ENCODE data around the gene CRTAC1.

CRTAC1 gene

GRCh38 chr10:97922022-97922758 lies 108.2 kb downstream of the CRTAC1 start:
- DNase-seq = no peak

- no peak for DNase-seq
Observed at GRCh38 chr10:97921581-97922021, 108.8 kb downstream of the CRTAC1 start.

GRCh38 chr10:97920865-97921264 lies 109.6 kb downstream of the CRTAC1 start:
- no peak for DNase-seq

DNA sequence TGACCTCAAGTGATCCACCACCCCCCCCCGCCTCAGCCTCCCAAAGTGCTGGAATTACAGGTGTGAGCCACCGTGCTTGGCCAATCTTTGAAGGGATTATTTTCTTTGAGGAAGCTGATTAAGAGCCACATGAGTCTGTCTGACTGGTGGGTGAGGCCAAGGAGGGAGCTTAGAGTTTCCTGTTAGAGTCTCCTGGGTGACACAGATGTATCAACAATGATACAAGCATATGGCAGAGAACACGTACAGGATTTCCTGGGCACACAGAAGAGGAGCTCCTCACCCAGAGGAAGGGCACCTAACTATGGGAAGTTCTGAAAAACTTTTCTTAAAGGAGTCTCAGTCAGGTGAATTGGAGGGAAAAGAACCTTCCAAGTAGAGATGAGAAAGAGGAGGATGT lies 111.4 kb downstream of the CRTAC1 start:
- no peak for DNase-seq

- DNase-seq = no peak
Observed at GRCh38 chr10:97916586-97916985, 113.8 kb downstream of the CRTAC1 start.

DNA sequence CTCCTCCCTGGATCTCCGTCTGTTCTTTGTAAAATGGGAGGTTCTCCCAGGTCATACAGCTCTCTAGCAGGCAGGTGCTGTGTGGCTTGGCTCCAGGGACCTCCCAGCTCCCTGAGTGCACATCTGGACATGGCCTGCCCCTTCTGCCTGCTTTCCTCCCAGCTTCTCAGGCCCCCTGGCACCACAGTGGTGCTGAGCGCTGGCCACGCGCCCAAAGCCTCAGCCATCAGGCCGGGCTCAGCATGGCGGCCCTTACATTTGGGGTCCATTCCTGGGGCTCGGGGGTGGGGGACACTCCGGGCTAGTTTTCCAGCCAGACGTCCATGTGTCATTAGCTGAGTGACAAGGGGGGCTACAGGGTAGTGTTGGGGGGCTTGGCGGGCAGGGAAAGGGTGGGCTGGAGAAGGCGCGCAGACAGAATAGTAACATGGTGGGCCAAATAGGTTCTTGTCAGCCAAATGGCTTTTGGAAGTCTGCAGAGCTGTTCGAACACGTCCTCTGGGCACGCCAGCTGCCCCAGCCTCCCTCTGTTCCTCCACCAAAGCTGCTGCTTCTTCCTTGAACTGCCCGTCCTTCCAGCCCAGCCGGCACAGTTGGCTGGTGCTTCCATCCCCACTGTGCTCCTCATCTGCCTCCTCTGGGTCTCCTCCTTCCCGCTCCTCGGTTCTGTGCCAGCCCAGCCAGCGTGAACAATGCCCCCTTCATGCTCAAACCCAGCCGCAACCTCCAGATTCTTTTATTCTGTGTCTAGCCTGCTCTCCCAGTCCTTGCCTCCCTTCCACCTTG lies 114.9 kb downstream of the CRTAC1 start:
- no peak for DNase-seq

GRCh38 chr10:97914837-97915211 lies 115.6 kb downstream of the CRTAC1 start:
- DNase-seq = peak; percentile 62

DNA sequence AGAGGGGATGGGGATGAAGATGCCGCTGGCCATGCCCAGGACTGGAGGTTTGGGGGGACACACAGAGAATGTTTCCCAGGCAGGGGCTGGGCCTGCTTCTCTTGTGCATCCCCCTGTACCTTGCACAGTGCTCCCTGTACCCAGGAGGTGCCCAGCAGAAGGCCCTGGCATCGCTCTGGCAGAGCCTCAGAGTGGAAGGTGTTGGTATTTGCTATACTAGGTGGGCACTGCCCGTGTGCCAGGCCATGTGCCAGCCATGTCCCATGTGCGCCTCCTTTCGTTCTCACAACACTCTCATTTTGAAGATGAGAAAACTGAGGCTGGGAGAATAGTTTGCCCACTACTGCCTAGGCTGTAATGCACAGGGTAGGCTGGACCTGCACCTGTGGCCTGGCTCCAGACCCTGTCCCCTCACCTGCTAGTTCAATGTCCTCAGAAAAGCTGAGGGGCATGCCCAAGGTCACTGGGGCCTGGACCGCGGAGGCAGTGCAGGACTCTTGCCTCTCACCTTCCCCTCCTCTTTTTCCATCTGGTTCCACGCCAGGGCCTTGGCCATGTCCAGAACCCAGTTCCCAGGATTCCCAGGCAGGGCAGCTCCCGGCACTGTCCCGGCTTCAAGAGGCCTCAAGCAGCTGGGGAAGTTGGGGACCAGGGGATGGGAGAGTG lies 116.1 kb downstream of the CRTAC1 start:
- DNase-seq = no peak

GRCh38 chr10:97913614-97914013 lies 116.8 kb downstream of the CRTAC1 start:
- no peak for DNase-seq

DNA sequence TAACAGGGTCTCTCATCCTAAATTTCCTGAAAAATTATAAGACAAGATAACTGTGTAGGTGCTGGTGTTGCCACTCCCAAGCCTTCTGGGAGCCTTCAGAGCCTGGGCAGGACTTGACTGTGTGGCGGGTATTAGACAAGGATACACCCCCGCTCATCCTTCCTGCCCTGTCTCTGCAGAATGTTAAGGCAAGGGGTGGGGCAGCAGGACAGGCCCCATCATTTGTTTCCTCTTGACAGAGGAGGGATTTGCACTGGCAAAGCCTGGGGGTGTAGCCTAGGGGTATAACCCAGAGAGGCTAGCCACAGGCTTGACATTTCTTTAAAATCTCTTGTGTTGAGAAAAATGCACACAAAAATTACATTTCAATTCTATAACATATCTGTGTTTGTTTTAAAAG lies 117.2 kb downstream of the CRTAC1 start:
- DNase-seq = no peak

DNA sequence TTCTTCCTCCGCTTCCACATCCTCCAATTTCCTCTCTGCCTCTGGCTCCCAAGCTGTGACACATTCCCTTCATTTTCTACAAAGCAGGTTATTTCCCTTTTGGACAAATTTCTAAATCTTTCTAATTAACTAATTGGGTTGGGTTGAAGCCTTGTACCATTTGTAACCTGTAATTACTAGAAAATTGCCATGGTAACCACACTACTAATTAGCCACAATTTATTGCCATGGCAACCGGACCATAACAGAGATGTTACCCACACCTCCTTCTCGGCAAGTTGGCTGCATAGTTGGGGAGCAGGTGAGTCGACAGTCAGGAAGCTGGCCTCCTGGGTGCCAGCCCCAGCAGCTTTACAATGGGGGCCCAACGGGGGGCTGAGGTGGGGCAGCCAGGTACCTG lies 119.2 kb downstream of the CRTAC1 start:
- DNase-seq = no peak

DNA sequence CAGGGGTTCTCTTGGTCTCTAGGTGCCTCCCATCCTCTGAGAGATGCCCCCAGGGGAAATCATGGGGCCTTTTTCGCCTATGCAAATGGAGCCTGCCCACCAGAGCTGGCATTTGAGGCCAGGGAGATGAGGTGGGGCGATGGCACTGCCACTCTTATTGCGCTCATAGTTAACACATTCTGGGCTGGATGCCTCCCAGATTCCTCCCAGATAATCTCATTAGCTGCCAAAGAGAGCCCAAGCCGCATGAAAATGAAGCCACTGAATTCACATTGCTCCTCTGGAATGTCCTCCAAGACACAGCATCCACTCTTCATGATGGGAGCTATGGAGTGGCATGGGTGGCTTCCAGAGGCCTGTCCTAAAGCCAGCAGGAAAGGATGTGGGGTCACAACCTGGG lies 119.8 kb downstream of the CRTAC1 start:
- DNase-seq = no peak

DNA sequence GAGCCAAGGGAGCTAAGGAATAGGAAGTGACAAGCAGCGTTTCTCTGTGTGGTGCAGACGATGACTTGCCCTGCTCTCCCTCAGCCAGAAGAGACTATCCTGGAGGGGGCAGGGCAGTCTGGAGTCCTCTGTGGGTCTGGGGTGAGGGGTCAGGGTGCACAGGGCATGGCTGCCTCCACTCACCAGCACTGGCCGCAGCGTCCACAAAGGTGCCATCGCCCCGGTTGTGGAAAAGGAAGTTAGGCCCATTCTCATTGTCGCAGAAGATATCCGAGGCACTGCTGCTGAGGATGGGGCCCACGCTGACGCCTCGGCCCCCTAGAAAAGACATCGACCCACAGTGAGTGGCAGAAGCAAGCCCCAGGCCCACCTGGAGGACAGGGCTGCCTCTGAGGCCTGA lies 122.6 kb downstream of the CRTAC1 start:
- no peak for DNase-seq

GRCh38 chr10:97907211-97907610 lies 123.2 kb downstream of the CRTAC1 start:
- DNase-seq = no peak

- no peak for DNase-seq
Observed at GRCh38 chr10:97905276-97905675, 125.1 kb downstream of the CRTAC1 start.

DNA sequence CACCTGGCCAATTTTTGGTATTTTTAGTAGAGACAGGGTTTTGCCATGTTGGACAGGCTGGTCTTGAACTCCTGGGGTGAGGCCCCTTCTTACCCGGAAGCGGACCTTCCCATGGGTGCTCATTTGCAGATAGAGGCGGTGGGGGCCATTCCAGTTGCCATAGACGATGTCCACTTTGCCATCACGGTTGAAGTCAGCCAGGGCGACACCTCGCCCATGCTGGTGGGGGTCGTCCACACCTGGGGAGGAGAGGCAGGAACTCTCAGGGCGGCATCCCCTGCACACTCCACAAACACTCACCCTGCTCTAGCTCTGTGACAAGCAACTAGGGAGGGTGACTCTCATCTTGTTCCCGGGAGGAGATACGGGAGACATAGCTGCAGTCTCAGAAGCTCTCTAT lies 125.8 kb downstream of the CRTAC1 start:
- DNase-seq = no peak

DNA sequence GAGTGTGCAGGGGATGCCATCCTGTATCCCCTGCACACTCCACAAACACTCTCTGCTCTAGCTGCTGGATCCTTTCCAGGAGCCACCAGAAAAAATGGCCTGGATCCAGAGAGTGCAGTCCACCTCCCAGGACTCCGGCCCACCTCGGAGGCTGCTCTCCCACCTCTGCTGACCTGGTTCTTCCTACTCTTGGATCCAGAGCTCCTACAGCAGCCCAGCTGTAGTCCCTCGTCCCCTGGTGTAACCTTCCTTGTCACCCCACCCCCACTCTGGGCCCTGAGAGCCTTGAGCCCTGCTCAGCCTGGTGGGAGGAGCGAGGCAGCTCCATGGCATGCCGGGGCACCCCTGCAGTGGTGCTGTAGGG lies 126.4 kb downstream of the CRTAC1 start:
- no peak for DNase-seq

DNA sequence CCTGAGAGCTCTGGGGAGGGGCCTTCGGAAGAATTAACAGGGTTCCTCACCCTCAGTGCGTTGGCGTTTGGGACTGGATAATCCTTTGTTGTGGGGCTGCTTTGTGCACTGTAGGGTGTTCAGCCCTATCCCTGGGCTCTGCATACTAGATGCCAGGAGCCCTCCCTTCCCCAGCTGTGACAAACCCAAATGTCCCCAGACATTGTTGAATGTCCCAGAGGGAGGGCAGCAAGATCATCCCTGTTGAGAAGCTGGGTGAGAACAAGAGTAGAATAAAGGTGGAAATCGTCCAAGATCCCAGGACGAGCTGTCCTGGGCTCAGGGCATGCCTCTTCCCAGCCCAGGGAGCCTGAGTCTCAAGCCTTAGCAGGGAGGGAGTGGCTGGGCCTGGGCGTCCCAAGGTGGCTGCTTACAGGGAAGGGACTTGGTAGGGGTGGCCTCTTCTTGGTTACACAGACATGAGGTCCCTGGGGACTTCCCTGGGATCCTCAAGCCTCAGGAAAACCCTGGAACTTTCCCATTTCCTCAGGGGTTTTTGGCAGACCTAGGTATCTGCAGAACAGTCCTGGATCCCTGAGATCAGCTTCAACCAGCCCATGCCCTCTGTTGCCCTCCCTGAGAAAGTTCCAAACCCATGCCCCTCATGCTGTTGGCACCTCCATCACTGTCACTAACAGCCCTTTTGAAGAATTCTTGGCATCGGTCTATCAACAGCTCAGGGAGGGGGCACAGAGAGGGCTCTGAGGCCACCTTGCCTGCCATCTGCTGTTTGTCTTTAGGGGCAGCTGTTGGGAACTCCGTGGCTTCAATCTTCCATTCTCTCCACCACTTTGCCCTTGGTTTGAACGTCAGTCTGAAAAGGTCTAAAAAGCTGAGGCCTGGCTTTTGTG lies 127.0 kb downstream of the CRTAC1 start:
- DNase-seq = no peak

DNA sequence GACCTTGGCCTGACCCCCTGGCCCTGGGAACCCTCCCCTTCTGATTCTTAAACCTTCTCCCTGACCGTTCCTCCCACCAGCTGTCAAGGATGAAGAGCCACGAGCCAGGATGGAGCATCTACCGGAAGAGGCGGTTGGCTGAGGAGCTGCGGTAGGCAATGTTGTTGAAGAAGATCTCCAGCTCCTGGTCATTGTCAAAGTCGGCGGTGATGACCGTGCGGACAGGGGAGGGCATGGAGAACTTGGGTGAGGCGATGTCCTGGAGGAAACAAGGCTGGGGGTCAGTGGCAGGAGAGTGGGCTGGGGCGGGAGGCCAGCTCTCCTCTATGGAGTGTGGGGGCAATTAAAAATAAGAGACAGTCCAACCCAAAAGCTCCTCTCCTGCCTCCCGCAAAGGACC lies 129.0 kb downstream of the CRTAC1 start:
- peak; percentile 8 for DNase-seq

DNA sequence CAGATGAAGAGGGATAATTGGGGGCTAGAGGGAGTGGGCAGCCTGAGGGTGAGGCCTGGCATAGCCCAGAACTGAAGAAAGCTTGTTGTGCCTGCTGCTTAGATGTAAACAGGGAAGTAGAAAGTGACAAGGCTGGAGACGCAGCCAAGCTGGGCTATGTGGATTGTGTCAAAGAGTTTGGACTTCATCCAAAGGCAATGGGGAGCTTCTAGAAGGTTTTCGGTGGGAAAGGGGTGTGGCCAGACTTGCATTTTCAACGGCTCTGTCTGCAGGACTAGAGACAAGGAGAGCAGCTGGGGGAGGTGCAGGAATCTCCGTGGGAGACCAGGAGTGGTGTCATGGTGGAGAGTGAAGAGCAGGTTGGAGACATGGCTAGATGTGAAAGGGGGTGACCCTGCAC lies 132.0 kb downstream of the CRTAC1 start:
- DNase-seq = peak; percentile 14

GRCh38 chr10:97896756-97897358 lies 133.6 kb downstream of the CRTAC1 start:
- DNase-seq = peak; percentile 2

DNA sequence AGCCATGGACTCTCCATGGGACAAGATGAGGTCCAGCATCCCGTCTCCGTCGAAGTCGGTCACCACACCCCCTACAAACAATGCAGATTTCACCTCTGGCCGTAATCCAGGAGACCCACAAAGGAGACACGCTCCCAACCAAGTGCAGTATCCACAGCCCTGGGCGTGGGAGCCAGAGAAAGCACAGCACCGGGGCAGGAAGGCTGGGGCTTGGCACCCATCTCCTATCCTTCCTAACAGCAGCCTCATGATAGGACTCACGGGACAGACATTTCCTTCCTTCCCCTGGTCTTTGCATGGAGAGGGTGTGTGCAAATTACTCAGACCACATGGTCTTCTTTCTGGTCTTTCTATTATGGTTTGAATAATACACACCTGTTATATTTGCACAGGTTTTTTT lies 134.5 kb downstream of the CRTAC1 start:
- no peak for DNase-seq

GRCh38 chr10:97895084-97895483 lies 135.3 kb downstream of the CRTAC1 start:
- no peak for DNase-seq

Data from CD4-positive, alpha-beta T cell treated with Interleukin-15 for 1 hour (primary cell).